Calu3 (cell line): ENCODE results near the gene LGR6. TPM values are rescaled to one million over a fixed set of nuclear protein-coding genes. Genes with fewer than 3 reads are reported as not detected.
"Not testable (repeated sequence)": the region's sequence is repeated elsewhere in the genome, so short reads cannot be mapped to it uniquely, and the experiment has no call there.

Source experiments
- BruUV-seq: library from RNA; stranded (reverse); fragments of 400-500 nt; replicated peaks from 2 replicates; lab custom pipeline; 2021; lab: Mats Ljungman, UMichigan
- CTCF ChIA-PET: fragments of 300-600 bp; sonication (Branson Sonifier 250); formaldehyde crosslinking; loops from one replicate; lab custom pipeline; 2022; ENCODE audit warnings: antibody characterized with exemption; lab: Charles Lee
- DNase-seq: peaks from one replicate; pipeline ENCODE4 v3.0.0; 2022
- H3K27ac Mint-ChIP-seq: one replicate; pipeline ENCODE4 v1.8.0; 2022; ENCODE audit warnings: mixed read lengths; ENCODE audit not compliant: unreplicated experiment
- H3K27me3 Mint-ChIP-seq: one replicate; pipeline ENCODE4 v1.8.0; 2022; ENCODE audit warnings: mixed read lengths; ENCODE audit not compliant: unreplicated experiment
- H3K36me3 Mint-ChIP-seq: one replicate; pipeline ENCODE4 v1.8.0; 2022; ENCODE audit warnings: mild to moderate bottlenecking, moderate library complexity, mixed read lengths; ENCODE audit not compliant: insufficient read depth, unreplicated experiment
- H3K4me1 Mint-ChIP-seq: one replicate; pipeline ENCODE4 v1.8.0; 2022; ENCODE audit warnings: mild to moderate bottlenecking, low read depth, mixed read lengths; ENCODE audit not compliant: unreplicated experiment
- H3K4me3 Mint-ChIP-seq: one replicate; pipeline ENCODE4 v1.8.0; 2022; ENCODE audit warnings: mild to moderate bottlenecking, low read depth, moderate library complexity, mixed read lengths; ENCODE audit not compliant: unreplicated experiment
- H3K9me3 Mint-ChIP-seq: one replicate; pipeline ENCODE4 v1.8.0; 2022; ENCODE audit warnings: low read depth, mixed read lengths; ENCODE audit not compliant: unreplicated experiment
- CTCF ChIP-seq: fragments of 200-600 bp; IDR thresholded peaks from one replicate; pipeline ENCODE4 v1.8.0; 2022; ENCODE audit warnings: antibody characterized with exemption; ENCODE audit not compliant: unreplicated experiment
- intact Hi-C: fragments of 100-400 bp; cut with micrococcal nuclease; formaldehyde crosslinking; loops from one replicate; pipeline ENCODE4 v1.10.0; 2022; ENCODE audit not compliant: unreplicated experiment
- total RNA-seq: library from RNA; stranded (reverse); gene quantifications from 2 replicates; pipeline ENCODE4 v1.2.3, GENCODE V29; 2022

Gene LGR6
- total RNA-seq, 1 experiment from 2014 or later: not detected

GRCh38 chr1:202187697-202188407 is 5.7 kb upstream of the LGR6 start:
- Mint-ChIP-seq H3K4me3 (no peak overlapping the region), H3K27ac (no peak overlapping the region), H3K4me1 (peaks cover 8% of the 10 kb centered on the region), H3K36me3 (no peaks in the 10 kb centered on the region), H3K9me3 (no peaks in the 10 kb centered on the region), H3K27me3 (peaks cover 77% of the 10 kb centered on the region)
- no peak for TF ChIP-seq CTCF
- DNase-seq: no peak
- intact Hi-C loops: loop anchor here (10.0 kb wide), 1 partner anchor 527 kb away; the partner anchor contains the start of gene SYT2
- BruUV-seq: no TSS peak
- CTCF ChIA-PET: interaction anchor here (0.6 to 2.7 kb wide), 5 partner anchors 104 to 532 kb away, joined by 3 to 21 read pairs (median 5); partner anchors contain the start of genes PPP1R12B and UBE2T

- Mint-ChIP-seq H3K27me3 (peaks cover 77% of the 10 kb centered on the region), H3K36me3 (no peaks in the 10 kb centered on the region), H3K4me3 (no peak overlapping the region), H3K4me1 (peaks cover 8% of the 10 kb centered on the region), H3K9me3 (no peaks in the 10 kb centered on the region), H3K27ac (no peak overlapping the region)
- peak; percentile 97 for TF ChIP-seq CTCF
- peak; percentile 92 for DNase-seq
- intact Hi-C loops: loop anchor here (1.0 to 10.0 kb wide), 2 partner anchors 126 to 526 kb away; partner anchors contain the start of gene SYT2
- BruUV-seq: no TSS peak
- CTCF ChIA-PET: interaction anchor here (0.5 to 2.7 kb wide), 23 partner anchors 10 to 530 kb away, joined by 3 to 21 read pairs (median 4); partner anchors contain the start of genes RNPEP and UBE2T
Observed at GRCh38 chr1:202189001-202189790, 4.4 kb upstream of the LGR6 start.

DNA sequence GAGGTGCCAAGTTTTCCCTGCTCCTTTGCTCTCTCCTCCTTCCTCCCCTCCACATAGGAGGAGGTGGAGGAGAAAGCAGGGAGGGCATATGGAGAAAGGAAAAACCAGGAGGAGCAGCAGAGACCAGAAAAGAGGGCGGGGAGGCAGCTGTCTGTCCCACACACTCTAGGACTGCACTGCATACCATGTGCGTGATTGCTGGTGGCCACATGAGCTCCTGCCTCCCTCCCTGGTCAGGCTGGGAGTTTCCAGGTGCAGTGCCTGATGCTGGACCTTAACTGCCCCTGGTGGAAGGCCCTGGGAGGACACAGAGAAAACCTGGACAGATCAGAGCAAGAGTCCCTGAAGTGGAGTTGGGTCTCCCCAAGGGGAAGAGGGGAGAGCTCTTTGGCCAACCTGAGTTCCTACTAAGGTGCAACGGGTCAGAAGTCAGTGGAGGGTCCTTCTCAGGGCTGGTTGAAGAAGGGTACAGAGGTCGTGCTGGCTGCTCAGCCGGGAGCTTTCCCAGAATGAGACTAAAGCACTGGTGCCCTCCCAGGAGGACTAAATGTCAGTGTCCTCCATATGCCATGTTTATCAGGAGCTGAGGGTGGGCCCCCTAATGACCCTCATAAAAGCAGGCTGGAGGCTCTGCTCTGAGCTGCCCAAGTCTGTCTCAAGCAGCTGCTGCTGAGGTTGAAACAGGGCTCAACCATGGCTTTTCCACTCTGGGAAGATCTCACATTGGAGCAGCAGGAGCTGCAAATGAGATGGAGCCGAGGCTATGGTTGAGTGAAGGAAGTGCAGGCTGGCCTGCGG is 3.5 kb upstream of the LGR6 start:
- no peak overlapping the region for H3K27ac Mint-ChIP-seq
- no TSS peak for BruUV-seq
- intact Hi-C loops: loop anchor here (1.0 to 10.0 kb wide), 2 partner anchors 125 to 525 kb away; partner anchors contain the start of gene SYT2
- peaks cover 77% of the 10 kb centered on the region for H3K27me3 Mint-ChIP-seq
- H3K4me3 Mint-ChIP-seq: no peak overlapping the region
- no peaks in the 10 kb centered on the region for H3K36me3 Mint-ChIP-seq
- peaks cover under 1% of the 10 kb centered on the region for H3K4me1 Mint-ChIP-seq
- TF ChIP-seq CTCF: peak; percentile 36
- peak; percentile 68 for DNase-seq
- CTCF ChIA-PET: interaction anchor here (0.5 to 2.7 kb wide), 15 partner anchors 10 to 530 kb away, joined by 3 to 21 read pairs (median 4); partner anchors contain the start of gene RNPEP
- H3K9me3 Mint-ChIP-seq: no peaks in the 10 kb centered on the region

- peaks cover 77% of the 10 kb centered on the region for H3K27me3 Mint-ChIP-seq
- H3K4me1 Mint-ChIP-seq, DNase-seq, intact Hi-C loops, CTCF ChIA-PET, H3K27ac Mint-ChIP-seq, H3K9me3 Mint-ChIP-seq, H3K36me3 Mint-ChIP-seq, BruUV-seq, H3K4me3 Mint-ChIP-seq: not testable (repeated sequence)
Observed at GRCh38 chr1:202191391-202191790, 2.2 kb upstream of the LGR6 start.
